GM12878 (cell line): ENCODE results near the gene RBMS3. TPM values are rescaled to one million over a fixed set of nuclear protein-coding genes. Genes with fewer than 3 reads are reported as not detected.

Experiments used
- ATAC-seq: fragments of 200-7000 bp; cut with Tn5 transposase; 3 replicates; pipeline ENCODE4 v1.9.1; 2020; ENCODE audit warnings: mild to moderate bottlenecking, moderate library complexity
- BruUV-seq: library from RNA; stranded (reverse); fragments of 400-500 nt; replicated peaks from 2 replicates; lab custom pipeline; 2021; lab: Mats Ljungman, UMichigan
- CTCF ChIA-PET: fragments of 300-600 bp; sonication (Branson Sonifier 250); formaldehyde crosslinking; extraction: SDS; loops from one replicate; lab custom pipeline; 2021; ENCODE audit warnings: inconsistent platforms; lab: Yijun Ruan, JAX
- POLR2A ChIA-PET: fragments of 350-600 bp; formaldehyde crosslinking; extraction: SDS; loops from one replicate; lab custom pipeline; 2021; ENCODE audit warnings: inconsistent platforms; lab: Charles Lee
- RAD21 ChIA-PET: fragments of 300-600 bp; sonication (Branson Sonifier 250); formaldehyde crosslinking; loops from one replicate; lab custom pipeline; 2023; ENCODE audit warnings: antibody characterized with exemption; ENCODE audit not compliant: unreplicated experiment; lab: Charles Lee
- SMC1A ChIA-PET: fragments of 300-600 bp; sonication (Branson Sonifier 250); formaldehyde crosslinking; loops from one replicate; lab custom pipeline; 2023; ENCODE audit not compliant: unreplicated experiment, uncharacterized antibody; lab: Charles Lee
- DNase-seq: peaks from one replicate; pipeline ENCODE4 v3.0.0-alpha.2; 2011; ENCODE audit warnings: low read depth, low spot score
- FAIRE-seq: peaks from 3 replicates; lab custom pipeline; 2011; peaks lifted over from hg19 to GRCh38; lab: Jason Lieb, UNC
- H2AFZ ChIP-seq: 2 replicates; pipeline ENCODE4 v1.6.0; 2011; ENCODE audit warnings: low read depth, low read length, control low read depth; ENCODE audit not compliant: control insufficient read depth
- H3K27ac ChIP-seq: 2 replicates; pipeline ENCODE4 v1.5.1; 2011; ENCODE audit warnings: control low read depth; ENCODE audit not compliant: control insufficient read depth, insufficient read depth
- H3K27me3 ChIP-seq, 2 experiments: replicated peaks in 1 of 2; 2 replicates each; pipeline versions ENCODE4 v1.6.0 to v1.6.1; 2011; ENCODE audit warnings: low read length in 1 of 2; ENCODE audit not compliant: control insufficient read depth in 2 of 2, insufficient read depth in 2 of 2
- H3K36me3 ChIP-seq, 2 experiments: 2 replicates each; pipeline ENCODE4 v1.5.1; 2011; ENCODE audit warnings: low read length in 1 of 2; ENCODE audit not compliant: control insufficient read depth in 2 of 2, insufficient read depth in 2 of 2
- H3K4me1 ChIP-seq: 2 replicates; pipeline ENCODE4 v1.6.1; 2011; ENCODE audit warnings: mild to moderate bottlenecking, low read length, moderate library complexity, mixed read lengths; ENCODE audit not compliant: control insufficient read depth, insufficient read depth
- H3K4me2 ChIP-seq: 2 replicates; pipeline ENCODE4 v1.6.0; 2011; ENCODE audit warnings: control low read depth; ENCODE audit not compliant: control insufficient read depth, insufficient read depth
- H3K4me3 ChIP-seq: fragments of 200-600 bp; sonication (generic); 2 replicates; pipeline ENCODE4 v1.5.1; 2016
- H3K79me2 ChIP-seq: 2 replicates; pipeline ENCODE4 v1.6.0; 2011; ENCODE audit warnings: low read length; ENCODE audit not compliant: control insufficient read depth, insufficient read depth
- H3K9ac ChIP-seq: 2 replicates; pipeline ENCODE4 v1.8.0; 2011; ENCODE audit warnings: low read length, control low read depth, mixed read lengths; ENCODE audit not compliant: control insufficient read depth, insufficient read depth
- H3K9me3 ChIP-seq: replicated peaks from 3 replicates; pipeline ENCODE4 v1.5.1; 2011; ENCODE audit warnings: mild to moderate bottlenecking, low read length; ENCODE audit not compliant: control insufficient read depth, insufficient read depth
- H4K20me1 ChIP-seq: 2 replicates; pipeline ENCODE4 v1.6.0; 2011; ENCODE audit not compliant: control insufficient read depth, insufficient read depth
- KAT2A ChIP-seq: conservative IDR thresholded peaks from 2 replicates; pipeline ENCODE4 v1.6.1; 2011; ENCODE audit warnings: low read depth, low read length; ENCODE audit not compliant: control insufficient read depth
- MEF2A ChIP-seq: IDR thresholded peaks from 2 replicates; pipeline ENCODE4 v1.6.1; 2011; ENCODE audit warnings: low read depth, mild to moderate bottlenecking, low read length, moderate library complexity; ENCODE audit not compliant: insufficient read depth
- NR2F1 ChIP-seq: fragments of 450-650 bp; conservative IDR thresholded peaks from 2 replicates; pipeline ENCODE4 v1.6.1; 2017; ENCODE audit warnings: mild to moderate bottlenecking
- POU2F2 ChIP-seq: IDR thresholded peaks from 3 replicates; pipeline ENCODE4 v1.6.1; 2011; ENCODE audit warnings: low read depth, mild to moderate bottlenecking, low read length, borderline replicate concordance
- SMC3 ChIP-seq: IDR thresholded peaks from 2 replicates; pipeline ENCODE4 v1.6.1; 2011; ENCODE audit warnings: low read length, improper control_type of control experiment, borderline replicate concordance
- STAT3 ChIP-seq: IDR thresholded peaks from 2 replicates; pipeline ENCODE4 v1.6.1; 2011; ENCODE audit warnings: low read depth, low read length, improper control_type of control experiment
- ZNF384 ChIP-seq: IDR thresholded peaks from 2 replicates; pipeline ENCODE4 v1.6.1; 2012; ENCODE audit warnings: low read depth, mild to moderate bottlenecking, low read length, improper control_type of control experiment, borderline replicate concordance
- WGBS: methylation state at CpG from one replicate; pipeline ENCODE4 v1.1.6; 2016; ENCODE audit warnings: low lambda C conversion rate; ENCODE audit not compliant: insufficient replicate concordance, insufficient coverage; ENCODE audit errors: missing lambda C conversion rate; 5-methylcytosine and 5-hydroxymethylcytosine counted together
- in situ Hi-C: fragments of 300-500 bp; cut with MboI; formaldehyde crosslinking; loops from 9 replicates; pipeline ENCODE4 v1.14.3; 2018; ENCODE audit warnings: mixed read lengths
- intact Hi-C: fragments of 100-400 bp; cut with micrococcal nuclease; formaldehyde crosslinking; loops from one replicate; pipeline ENCODE4 v1.14.2; 2022; ENCODE audit not compliant: unreplicated experiment
- polyA plus RNA-seq, 11 experiments: library from polyadenylated mRNA; depleted of rRNA in 4 of 11; unstranded in 6 of 11; stranded (reverse) in 5 of 11; fragments of >200 nt; fragmentation: Nextera tagmentation in 4 of 11; fragmentation: Illumina TruSeq in 1 of 11; extraction: Ambion mirVana in 4 of 11; extraction: Trizol in 1 of 11; gene quantifications; 1 replicate in 1 of 11; 2 replicates in 10 of 11; pipeline versions ENCODE4 v1.2.1 to v1.2.3, GENCODE V29; 2011 to 2016; ENCODE audit warnings: inconsistent platforms in 2 of 11, missing spikeins in 2 of 11, low read depth in 1 of 11
- total RNA-seq, 4 experiments: library from RNA; depleted of rRNA in 3 of 4; stranded (reverse); fragments of >200 nt in 3 of 4; fragmentation: Illumina TruSeq in 1 of 4; extraction: Trizol in 1 of 4; gene quantifications; 2 replicates each; pipeline versions ENCODE4 v1.2.1 to v1.2.3, GENCODE V29; 2013 to 2021
- TF ChIP-seq, protein P1 (sequence below): fragments of 450-650 bp; IDR thresholded peaks from 2 replicates; pipeline ENCODE4 v1.6.1; 2017; ENCODE audit warnings: low read depth, mild to moderate bottlenecking, moderate library complexity

RBMS3 gene
- total and polyA plus RNA-seq, 10 of the 15 experiments (the other 5 are each of a cell fraction or from before 2014, with no cell fraction given), result 0.79 to 4.7 (median 3.1) TPM

DNA sequence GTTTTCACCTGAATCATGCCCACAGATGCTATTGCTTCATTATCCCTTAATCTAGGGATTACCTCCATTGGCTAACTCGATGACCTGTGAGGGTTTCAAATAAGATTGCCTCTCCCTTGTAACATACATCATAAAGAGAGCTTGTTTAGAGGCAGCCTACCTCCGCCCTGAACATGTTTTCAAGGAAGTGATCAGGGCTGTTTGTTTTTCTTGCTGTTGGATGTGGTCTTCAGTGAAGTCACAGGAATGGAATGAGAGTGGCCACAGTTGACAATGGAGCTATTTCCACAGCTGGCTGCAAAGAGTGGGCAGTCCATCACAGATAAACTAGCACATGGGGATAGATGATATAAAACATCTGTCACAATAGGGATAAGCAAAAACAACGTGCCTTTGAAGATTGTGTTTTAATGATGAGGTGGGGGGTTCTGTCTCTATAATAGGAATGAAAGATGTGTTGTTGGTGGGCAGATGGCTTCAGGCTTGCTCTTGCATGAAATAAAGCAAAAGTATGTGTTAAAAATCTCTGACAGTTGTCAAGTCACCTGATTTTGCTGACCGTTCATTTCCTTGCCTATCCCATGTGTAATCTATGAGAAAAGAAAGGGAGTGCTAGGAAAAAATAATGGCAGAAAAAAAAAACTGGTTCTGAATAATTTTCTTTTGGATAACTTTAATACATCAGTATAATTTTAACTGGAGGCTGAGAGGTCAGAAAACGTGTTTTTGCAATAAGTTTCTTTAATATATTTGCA lies 642.3 kb downstream of the RBMS3 start (continued):
- TF ChIP-seq NR2F1, result no peak
- no peak for TF ChIP-seq ZNF384
- no peak for TF ChIP-seq POU2F2
- no peak for TF ChIP-seq STAT3
- TF ChIP-seq KAT2A, result no peak
- TF ChIP-seq, protein P1, sequence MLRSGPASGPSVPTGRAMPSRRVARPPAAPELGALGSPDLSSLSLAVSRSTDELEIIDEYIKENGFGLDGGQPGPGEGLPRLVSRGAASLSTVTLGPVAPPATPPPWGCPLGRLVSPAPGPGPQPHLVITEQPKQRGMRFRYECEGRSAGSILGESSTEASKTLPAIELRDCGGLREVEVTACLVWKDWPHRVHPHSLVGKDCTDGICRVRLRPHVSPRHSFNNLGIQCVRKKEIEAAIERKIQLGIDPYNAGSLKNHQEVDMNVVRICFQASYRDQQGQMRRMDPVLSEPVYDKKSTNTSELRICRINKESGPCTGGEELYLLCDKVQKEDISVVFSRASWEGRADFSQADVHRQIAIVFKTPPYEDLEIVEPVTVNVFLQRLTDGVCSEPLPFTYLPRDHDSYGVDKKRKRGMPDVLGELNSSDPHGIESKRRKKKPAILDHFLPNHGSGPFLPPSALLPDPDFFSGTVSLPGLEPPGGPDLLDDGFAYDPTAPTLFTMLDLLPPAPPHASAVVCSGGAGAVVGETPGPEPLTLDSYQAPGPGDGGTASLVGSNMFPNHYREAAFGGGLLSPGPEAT, result no peak
- TF ChIP-seq, all 136 proteins: peak for 0

DNA sequence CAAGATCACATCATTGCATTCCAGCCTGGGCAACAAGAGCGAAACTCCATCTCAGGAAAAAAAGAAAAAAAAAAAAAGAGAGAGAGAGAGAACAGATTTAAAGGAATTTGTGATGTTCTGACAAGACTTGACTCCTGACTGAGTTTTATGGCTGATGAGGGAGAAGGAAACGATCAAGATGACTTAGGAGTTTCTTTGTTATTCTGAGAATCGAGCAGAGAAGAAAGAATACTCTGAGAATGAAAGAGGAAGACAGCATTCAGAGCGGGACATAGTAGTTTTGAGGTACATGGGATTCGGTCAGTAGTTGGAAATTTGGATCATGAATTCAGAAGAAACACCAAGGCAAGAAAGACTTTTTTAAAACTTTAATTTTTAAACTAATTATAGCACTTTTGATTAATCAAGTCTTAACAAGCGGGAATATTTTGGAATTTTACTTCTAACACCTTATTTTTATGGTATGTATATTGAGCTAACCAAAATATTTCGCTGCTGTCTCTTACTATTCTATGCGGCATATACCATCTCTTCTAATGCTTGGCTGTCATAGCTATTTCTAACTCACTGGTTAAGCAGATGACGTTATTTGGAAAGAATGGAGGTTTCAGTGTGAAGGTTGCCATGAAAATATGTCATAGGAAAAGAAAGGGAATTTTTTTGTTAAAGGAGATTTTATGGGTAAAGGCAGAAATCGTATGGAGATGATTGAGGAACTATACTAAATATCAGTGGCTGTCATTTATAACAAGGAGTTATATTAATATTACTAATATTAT lies 644.1 kb downstream of the RBMS3 start:
- Histone ChIP-seq H3K36me3 (no peaks in the 10 kb centered on the region), H3K9ac (no peak overlapping the region), H4K20me1 (no peaks in the 10 kb centered on the region), H3K4me1 (no peaks in the 10 kb centered on the region), H3K27ac (no peak overlapping the region), H3K9me3 (no peaks in the 10 kb centered on the region), H2AFZ (no peak overlapping the region), H3K79me2 (no peaks in the 10 kb centered on the region), H3K4me3 (no peak overlapping the region), H3K4me2 (no peak overlapping the region), H3K27me3 (no peaks in the 10 kb centered on the region)
- intact Hi-C loops, result no loop called here
- WGBS, result 8% methylated on average over 10 of the region's 10 CpGs
- DNase-seq (no peak), FAIRE-seq (no peak), ATAC-seq (no peak)
- RAD21 ChIA-PET, result no interaction called here
- no TSS peak for BruUV-seq
- POLR2A ChIA-PET, result no interaction called here
- in situ Hi-C loops, result no loop called here
- SMC1A ChIA-PET, result interaction anchor here (1.2 to 1.6 kb wide), 3 partner anchors 10 to 13 kb away, joined by 3 to 5 read pairs (median 4); no protein-coding TSS in a partner anchor
- TF ChIP-seq MEF2A (no peak), SMC3 (no peak)
- CTCF ChIA-PET, result no interaction called here
